GM20431 (cell line): Measurements from ENCODE around the gene GPR32.
"Not testable (repeated sequence)": the region's sequence is repeated elsewhere in the genome, so short reads cannot be mapped to it uniquely, and the experiment has no call there.

Source experiments
- in situ Hi-C: fragments of 300-500 bp; cut with MseI, MboI; formaldehyde crosslinking; loops from one replicate; pipeline ENCODE4 v1.15.0; 2020; ENCODE audit warnings: low sequenced_read_pairs; ENCODE audit not compliant: unreplicated experiment

GPR32 gene

DNA sequence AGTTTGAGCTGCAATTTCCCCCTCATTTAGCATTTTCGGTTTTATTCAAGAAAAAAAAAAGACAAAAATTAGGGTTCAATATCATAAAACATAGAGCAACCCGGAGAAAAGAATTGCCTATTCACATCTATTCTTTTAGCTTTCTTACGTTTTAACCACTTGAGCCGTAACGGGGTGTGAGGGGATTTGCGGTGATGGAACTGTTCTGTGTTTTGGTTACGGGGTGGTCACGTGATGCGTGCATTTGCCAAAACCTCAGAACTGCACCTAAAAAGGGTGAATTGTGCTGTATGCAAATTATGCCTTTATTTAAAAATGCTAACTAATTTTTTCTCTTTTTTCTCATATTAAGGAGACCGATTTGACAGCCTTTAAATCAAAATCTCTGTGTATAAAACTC, 25.0 kb upstream of the GPR32 start:
- in situ Hi-C loops = no loop called here

DNA sequence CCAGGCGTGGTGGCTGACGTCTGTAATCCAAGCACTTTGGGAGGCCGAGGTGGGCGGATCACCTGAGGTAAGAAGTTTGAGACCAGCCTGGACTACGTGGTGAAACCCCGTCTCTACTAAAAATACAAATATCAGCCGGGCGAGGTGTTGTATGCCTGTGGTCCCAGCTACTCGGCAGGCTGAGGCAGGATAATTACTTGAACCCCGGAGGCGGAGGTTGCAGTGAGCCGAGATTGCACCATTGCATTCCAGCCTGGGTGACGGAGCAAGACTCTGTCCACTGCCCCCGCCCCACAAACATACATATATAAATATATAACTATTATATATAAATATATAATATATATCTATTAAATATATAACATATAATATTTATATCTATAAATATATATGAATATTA, 23.1 kb upstream of the GPR32 start:
- in situ Hi-C loops = not testable (repeated sequence)

DNA sequence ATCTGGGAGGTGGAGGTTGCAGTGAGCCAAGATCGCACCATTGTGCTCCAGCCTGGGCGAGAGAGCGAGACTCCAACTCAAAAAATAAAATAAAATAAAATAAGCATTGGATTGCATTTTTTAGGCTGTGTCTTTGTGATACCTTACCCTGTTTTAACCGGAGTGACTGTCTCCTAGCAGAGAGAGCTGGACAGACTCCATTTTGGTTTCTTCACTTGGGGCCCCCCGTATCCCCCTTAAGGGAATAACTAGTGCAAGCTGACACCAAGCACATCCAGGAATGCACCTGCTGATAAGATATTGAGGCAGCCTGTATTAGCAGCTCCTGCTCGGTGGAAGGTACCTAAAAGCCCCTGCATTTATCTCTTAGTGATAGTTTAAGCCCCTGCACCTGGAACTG, 20.8 kb upstream of the GPR32 start:
- in situ Hi-C loops = no loop called here

DNA sequence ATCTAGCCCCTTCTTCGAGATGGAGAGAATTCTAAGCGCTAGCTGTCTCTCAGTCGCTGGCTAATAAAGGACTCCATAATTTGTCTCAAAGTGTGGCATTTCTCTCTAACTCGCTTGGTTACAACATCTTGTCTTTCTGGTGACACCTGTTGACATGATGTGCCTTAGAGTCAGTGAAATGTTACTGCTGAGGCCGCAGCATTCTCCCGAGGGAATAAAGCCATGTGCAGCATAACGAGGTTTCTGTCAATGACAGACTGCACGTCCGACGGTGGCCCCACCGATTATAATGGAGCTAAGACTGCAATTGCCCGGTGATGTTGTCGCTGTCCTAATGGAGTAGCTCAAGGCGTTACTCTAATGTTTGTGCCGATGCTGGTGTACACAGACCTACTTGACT, 20.3 kb upstream of the GPR32 start:
- in situ Hi-C loops = no loop called here

DNA sequence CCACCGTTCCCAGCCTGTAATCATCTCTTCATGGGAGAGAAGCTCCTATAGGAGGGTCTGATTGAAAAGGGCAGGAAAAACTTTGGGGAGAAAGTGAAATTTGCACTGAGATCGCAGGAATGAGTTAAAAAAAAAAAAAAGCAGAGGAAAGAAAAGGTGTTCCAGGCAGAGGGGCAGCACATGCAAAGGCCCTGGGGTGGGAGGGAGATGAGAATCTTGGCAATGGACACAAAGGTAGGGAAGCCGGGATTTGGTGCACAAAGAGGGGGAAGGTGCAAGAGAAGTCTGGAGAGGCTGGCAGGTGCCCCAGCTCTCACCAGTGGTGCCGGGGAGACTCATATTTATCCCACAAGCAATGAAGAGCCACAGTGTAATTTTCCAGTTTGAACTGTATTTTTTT, 16.4 kb upstream of the GPR32 start:
- in situ Hi-C loops = no loop called here

DNA sequence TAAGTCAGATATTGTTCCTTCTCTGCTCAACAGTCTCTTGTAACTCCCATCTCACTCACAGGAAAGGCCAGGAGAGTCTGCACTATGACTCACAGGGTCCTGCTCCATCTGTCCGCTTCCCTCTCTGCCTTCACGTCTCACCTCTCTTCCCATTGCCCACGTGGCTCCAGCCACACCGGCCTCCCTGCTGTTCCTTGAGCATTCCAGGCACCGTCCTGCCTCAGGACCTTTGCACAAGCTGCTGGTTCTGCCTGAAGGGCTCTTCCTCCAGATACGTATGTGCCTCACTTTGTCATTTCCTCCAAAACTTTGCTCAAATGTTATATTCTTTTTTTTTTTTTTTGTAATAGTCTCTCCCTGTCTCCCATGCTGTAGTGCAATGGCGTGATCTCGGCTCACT, 14.0 kb upstream of the GPR32 start:
- in situ Hi-C loops = not testable (repeated sequence)

DNA sequence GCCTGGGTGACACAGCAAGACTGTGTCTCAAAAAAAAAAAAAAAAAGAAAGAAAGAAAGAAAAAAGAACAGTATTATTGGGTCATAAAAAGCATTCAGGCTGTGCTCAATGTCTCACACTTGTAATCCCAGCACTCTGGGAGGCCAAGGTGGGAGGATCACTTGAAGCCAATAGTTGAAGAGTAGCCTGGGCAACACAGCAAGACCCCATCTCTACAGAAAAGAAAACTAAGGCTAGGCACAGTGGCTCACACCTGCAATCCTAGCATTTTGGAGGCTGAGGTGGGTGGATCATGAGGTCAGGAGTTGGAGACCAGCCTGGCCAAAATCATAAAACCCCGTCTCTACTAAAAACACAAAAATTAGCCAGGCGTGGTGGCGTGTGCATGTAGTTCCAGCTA, 12.6 kb upstream of the GPR32 start:
- in situ Hi-C loops = not testable (repeated sequence)

DNA sequence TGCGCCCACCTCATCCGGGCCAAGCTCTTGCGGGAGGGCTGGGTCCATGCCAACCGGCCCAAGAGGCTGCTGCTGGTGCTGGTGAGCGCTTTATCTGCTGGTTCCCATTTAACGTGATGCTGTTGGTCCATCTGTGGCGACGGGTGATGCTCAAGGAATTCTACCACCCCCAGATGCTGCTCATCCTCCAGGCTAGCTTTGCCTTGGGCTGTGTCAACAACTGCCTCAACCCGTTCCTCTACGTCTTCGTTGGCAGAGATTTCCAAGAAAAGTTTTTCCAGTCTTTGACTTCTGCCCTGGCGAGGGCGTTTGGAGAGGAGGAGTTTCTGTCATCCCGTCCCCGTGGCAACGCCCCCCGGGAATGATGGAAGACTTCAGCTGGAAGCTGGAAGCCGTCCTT, 11.2 kb upstream of the GPR32 start:
- in situ Hi-C loops = not testable (repeated sequence)

DNA sequence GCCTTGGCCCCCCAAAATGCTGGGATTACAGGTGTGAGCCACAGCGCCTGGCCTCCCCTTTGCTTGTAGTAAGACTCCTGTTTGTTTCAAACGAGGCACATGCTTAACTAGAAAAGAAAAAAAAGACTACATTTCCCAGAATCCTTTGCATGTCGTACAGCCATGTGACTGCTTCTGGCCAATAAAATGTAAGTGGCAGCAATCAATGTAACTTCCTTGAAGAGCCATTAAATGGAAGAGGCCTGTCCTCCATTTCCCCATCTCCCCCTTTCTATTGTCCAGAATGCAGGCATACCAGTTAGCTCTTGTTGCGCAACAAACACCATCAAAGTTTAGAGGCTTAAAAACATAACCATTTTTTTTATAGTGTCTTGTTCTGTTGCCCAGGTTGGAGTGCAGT, 10.4 kb upstream of the GPR32 start:
- in situ Hi-C loops = no loop called here

DNA sequence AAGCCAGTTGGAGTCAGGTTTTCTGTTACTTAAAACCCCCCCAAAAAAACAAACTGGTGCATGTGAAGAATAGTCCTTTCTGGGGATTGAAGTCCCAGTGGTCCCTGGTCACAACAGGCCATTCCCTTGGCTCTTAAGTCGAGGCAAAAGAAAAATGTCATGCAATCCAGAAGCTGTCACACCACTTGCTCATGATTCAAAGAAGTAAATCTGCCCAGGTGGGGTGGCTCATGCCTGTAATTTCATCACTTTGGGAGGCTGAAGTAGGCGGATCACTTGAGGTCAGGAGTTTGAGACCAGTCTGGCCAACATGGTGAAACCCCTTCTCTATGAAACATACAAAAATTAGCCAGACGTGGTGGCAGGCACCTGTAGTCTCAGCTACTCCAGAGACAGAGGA, 8.8 kb upstream of the GPR32 start:
- in situ Hi-C loops = not testable (repeated sequence)

DNA sequence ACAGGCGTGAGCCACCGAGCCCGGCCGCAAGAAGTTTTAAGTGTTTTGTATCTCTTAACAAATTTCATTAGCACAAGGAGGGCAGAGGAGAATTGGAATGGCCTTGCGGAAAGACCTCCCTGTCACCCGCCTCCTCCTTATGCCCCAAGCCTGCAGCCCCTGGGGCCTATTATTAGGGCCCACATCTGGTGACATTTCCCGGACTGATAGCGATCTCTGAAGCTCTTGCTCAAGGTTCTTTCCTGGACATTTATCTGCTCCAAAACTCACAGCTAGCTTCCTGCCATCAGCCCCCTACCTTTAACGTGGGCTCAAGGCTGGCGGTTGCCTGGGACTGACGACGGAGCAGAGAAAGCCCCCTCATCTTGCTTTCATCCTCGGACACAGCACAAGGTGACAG, 6.7 kb upstream of the GPR32 start:
- in situ Hi-C loops = not testable (repeated sequence)

DNA sequence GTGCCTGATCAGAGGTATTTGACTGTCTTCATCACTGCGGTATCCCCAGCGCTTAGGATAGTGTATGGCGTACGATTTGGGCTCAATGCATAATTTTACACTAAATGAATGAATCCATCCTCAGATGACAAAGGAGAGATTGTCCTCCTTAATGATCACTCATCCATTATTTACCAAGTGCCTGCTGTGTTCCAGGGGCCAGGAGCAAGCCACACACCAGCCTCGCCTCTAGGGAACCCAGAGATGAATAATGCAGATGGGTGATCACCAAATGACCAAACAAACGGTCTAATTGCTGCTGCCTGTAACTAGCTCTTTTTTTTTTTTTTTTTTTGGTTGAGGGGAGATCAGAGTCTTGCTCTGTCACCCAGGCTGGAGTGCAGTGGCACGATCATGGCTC, 5.9 kb upstream of the GPR32 start:
- in situ Hi-C loops = no loop called here

DNA sequence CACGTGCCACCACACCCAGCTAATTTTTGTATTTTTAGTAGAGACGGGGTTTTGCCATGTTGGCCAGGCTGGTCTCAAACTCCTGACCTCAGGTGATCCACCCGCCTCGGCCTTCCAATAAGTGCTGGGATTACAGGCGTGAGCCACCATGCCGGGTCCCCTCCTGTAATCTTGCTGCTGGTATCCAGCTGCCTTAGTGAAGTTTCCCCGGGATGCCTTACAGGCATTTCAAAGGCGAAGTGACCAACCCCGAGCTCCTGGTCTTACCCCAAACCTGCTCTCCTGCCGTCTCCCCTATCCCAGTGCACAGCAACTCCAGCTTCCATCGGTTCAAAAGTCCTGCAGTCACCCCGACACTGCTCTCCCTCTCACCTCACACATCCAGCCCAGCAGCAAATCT, 3.5 kb upstream of the GPR32 start:
- in situ Hi-C loops = not testable (repeated sequence)

DNA sequence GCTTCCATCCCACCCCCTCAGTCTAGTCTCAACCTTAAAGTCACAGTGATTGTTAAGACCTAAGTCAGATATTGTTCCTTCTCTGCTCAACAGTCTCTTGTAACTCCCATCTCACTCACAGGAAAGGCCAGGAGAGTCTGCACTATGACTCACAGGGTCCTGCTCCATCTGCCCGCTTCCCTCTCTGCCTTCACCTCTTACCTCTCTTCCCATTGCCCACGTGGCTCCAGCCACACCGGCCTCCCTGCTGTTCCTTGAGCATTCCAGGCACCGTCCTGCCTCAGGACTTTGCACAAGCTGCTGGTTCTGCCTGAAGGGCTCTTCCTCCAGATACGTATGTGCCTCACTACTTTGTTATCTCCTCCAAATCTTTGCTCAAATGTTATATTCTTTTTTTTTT, 3.0 kb upstream of the GPR32 start:
- in situ Hi-C loops = not testable (repeated sequence)

DNA sequence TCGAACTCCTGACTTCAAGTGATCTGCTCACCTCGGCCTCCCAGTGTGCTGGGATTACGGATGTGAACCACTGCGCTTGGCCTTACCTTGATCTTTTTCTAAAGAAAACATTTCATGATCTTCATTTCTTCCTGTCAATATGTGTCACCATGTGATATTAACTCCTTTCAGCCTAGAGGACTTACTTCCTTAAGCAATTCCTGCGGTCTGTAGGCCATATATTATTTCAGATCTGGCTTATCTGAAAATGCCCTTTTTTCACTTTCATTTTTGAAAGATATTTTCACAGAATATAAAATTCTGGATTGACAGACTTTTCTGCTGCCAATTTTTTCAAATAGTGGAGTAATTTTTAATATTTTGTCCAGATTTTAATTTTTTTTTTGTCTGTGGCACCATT, 2.0 kb upstream of the GPR32 start:
- in situ Hi-C loops = no loop called here

DNA sequence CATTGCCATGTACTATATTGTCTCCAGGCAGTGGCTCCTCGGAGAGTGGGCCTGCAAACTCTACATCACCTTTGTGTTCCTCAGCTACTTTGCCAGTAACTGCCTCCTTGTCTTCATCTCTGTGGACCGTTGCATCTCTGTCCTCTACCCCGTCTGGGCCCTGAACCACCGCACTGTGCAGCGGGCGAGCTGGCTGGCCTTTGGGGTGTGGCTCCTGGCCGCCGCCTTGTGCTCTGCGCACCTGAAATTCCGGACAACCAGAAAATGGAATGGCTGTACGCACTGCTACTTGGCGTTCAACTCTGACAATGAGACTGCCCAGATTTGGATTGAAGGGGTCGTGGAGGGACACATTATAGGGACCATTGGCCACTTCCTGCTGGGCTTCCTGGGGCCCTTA, 624 bp downstream of the GPR32 start:
- in situ Hi-C loops = no loop called here

DNA sequence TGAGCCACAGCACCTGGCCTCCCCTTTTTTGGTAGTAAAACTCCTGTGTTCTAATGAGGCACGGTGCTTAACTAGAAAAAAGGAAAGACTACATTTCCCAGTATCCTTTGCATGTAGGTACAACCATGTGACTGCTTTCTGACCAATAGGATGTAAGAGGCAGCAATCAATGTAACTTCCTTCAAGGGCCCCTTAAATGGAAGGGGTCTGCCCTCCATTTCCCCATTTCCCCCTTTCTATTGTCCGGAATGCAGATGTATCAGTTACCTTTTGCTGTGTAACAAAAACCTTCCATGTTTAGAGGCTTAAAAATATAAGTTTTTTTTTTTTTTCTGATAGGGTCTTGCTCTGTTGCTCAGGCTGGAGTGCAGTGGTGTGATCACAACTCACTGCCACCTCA, 2.2 kb downstream of the GPR32 start:
- in situ Hi-C loops = no loop called here

DNA sequence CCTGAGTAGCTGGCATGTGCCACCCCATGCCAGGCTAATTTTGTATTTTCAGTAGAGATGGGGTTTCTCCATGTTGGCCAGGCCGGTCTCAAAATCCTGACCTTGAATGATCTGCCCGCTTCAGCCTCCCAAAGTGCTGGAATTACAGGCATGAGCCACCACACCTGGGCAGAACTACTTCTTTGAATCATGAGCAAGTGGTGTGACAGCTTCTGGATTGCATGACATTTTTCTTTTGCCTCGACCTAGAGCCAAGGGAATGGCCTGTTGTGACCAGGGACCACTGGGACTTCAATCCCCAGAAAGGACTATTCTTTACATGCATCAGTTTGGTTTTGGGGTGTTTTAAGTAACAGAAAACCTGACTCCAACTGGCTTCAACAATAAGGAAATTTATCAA, 2.6 kb downstream of the GPR32 start:
- in situ Hi-C loops = not testable (repeated sequence)

DNA sequence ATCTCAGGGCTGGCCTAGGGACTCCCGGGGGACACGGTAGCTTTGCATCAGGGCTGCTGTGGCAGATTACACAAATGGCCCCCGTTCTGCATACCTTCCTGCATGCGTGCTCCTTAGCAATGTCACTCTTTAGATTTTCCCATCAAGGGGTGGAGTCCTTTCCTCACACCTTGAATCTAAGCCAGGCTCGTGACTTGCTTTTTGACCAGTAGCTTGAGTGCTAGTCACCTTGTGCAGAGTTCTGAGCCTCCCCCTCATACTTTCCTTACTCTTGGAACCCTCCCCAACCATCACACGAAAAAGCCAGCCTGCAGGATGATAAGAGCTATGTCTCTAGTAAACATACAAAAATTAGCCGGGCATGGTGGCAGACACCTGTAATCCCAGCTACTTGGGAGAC, 3.2 kb downstream of the GPR32 start:
- in situ Hi-C loops = not testable (repeated sequence)

DNA sequence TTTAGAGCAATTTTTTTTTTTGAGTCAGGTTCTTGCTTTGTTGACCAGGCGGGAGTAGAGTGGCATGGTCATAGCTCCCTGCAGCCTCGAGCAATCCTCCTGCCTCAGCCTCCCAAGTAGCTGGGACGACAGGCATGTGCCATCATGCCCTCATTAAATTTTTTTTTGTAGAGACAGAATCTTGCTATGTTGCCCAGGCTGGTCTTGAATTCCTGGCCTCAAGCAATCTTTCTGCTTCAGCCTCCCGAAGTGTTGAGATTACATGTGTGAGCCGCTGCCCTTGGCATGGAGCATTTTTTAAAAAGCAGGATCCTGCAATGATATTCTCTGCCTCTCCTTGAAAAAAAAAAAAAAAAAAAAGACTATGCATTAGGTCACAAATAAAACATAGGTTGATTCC, 5.9 kb downstream of the GPR32 start:
- in situ Hi-C loops = loop anchor here (25.0 kb wide), 2 partner anchors 239 to 414 kb away; partner anchors contain the start of gene NAPSA

DNA sequence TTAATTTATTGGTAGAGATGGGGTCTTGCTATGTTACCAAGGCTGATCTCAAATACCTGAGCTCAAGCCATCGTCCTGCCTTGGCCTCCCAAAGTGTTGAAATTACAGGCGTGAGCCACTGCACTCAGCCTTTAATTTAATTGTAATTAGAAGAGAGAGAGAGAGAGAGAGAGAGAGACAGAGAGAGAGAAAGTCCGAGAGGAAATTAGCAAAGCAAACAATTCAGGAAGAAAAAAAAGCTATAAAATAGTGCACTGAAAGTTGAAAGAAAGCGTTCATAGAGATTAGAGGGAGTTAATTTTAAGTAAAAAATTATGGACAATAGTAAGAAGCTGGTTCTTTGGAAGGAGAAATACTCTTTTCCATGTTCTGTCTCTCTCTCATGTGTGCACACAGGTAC, 7.0 kb downstream of the GPR32 start:
- in situ Hi-C loops = loop anchor here (25.0 kb wide), 2 partner anchors 240 to 415 kb away; partner anchors contain the start of gene NAPSA

DNA sequence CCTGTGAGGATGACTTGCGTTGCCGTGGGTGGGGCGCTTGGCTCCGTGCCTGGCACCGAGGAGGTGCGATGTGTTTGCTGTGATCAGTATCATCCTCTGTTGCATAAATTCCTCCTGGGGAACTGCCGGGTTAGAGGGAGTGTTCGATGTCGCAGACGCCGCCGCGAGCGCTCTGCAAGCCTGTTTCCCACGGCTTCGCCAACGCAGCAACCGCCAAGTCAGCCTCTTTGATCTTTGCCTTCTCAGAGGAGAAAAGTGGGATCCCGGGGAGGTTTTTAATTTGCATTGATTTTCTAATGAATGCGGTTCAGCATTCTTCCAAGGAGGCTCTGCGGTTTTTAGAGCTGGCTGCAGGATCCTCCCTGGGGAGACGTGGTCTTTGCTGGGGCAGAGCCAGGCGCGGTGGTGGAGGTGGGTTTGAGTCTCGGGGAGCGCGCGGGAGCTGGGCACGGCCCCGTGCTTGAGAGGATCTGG, 7.6 kb downstream of the GPR32 start:
- in situ Hi-C loops = loop anchor here (25.0 kb wide), 2 partner anchors 241 to 416 kb away; partner anchors contain the start of gene NAPSA
